Measurements from ENCODE around the gene TLR6.

Gene TLR6

GRCh38 chr4:38873290-38873944, 16.8 kb upstream of the TLR6 start:
- no peak overlapping the region for H3K27ac ChIP-seq (replicated peaks)
- H3K27me3 ChIP-seq (ENCODE audit: insufficient read depth, poor library complexity, severe bottlenecking): no peaks in the 10 kb centered on the region
- no peak for DNase-seq (ENCODE audit: low read depth in 1 of 2, low spot score in 1 of 2)
- TF ChIP-seq SPI1 (IDR thresholded peaks at IDR 0.05; ENCODE audit: borderline replicate concordance, low read depth) (no peak), GABPA (IDR thresholded peaks at IDR 0.05; ENCODE audit: low read depth) (no peak), POLR2AphosphoS5 (IDR thresholded peaks at IDR 0.05; ENCODE audit: low read depth) (no peak), REST (IDR thresholded peaks at IDR 0.05; ENCODE audit: insufficient replicate concordance, low read depth) (no peak), CTCF (IDR thresholded peaks at IDR 0.05; ENCODE audit: insufficient read depth, low read length) (no peak)
- no peak overlapping the region for H3K4me3 ChIP-seq (replicated peaks; ENCODE audit: insufficient read depth, low read length)

- DNase-seq (ENCODE audit: low read depth in 1 of 2, low spot score in 1 of 2): no peak
- H3K27ac ChIP-seq (replicated peaks): no peak overlapping the region
- no peak for TF ChIP-seq SPI1 (IDR thresholded peaks at IDR 0.05; ENCODE audit: borderline replicate concordance, low read depth)
- TF ChIP-seq GABPA (IDR thresholded peaks at IDR 0.05; ENCODE audit: low read depth): no peak
These were observed 16.0 kb upstream of the TLR6 start for GRCh38 chr4:38872620-38873019.

GRCh38 chr4:38871593-38871992, 15.0 kb upstream of the TLR6 start:
- DNase-seq (ENCODE audit: low read depth in 1 of 2, low spot score in 1 of 2): no peak
- TF ChIP-seq REST (IDR thresholded peaks at IDR 0.05; ENCODE audit: insufficient replicate concordance, low read depth): no peak
- TF ChIP-seq SPI1 (IDR thresholded peaks at IDR 0.05; ENCODE audit: borderline replicate concordance, low read depth): no peak
- TF ChIP-seq CTCF (IDR thresholded peaks at IDR 0.05; ENCODE audit: insufficient read depth, low read length): no peak
- no peak for TF ChIP-seq GABPA (IDR thresholded peaks at IDR 0.05; ENCODE audit: low read depth)
- TF ChIP-seq POLR2AphosphoS5 (IDR thresholded peaks at IDR 0.05; ENCODE audit: low read depth): no peak
- no peaks in the 10 kb centered on the region for H3K27me3 ChIP-seq (ENCODE audit: insufficient read depth, poor library complexity, severe bottlenecking)
- H3K4me3 ChIP-seq (replicated peaks; ENCODE audit: insufficient read depth, low read length): no peak overlapping the region
- H3K27ac ChIP-seq (replicated peaks): no peak overlapping the region

More at GRCh38 chr4:38872620-38873019, 16.0 kb upstream of the TLR6 start:
- Histone ChIP-seq H3K4me3 (replicated peaks; ENCODE audit: insufficient read depth, low read length) (no peak overlapping the region), H3K27me3 (ENCODE audit: insufficient read depth, poor library complexity, severe bottlenecking) (no peaks in the 10 kb centered on the region)

- no peaks in the 10 kb centered on the region for H3K27me3 ChIP-seq (ENCODE audit: insufficient read depth, poor library complexity, severe bottlenecking)
- no peak overlapping the region for H3K4me3 ChIP-seq (replicated peaks; ENCODE audit: insufficient read depth, low read length)
- no peak for TF ChIP-seq POLR2AphosphoS5 (IDR thresholded peaks at IDR 0.05; ENCODE audit: low read depth)
- TF ChIP-seq SPI1 (IDR thresholded peaks at IDR 0.05; ENCODE audit: borderline replicate concordance, low read depth): no peak
- TF ChIP-seq CTCF (IDR thresholded peaks at IDR 0.05; ENCODE audit: insufficient read depth, low read length): no peak
- TF ChIP-seq REST (IDR thresholded peaks at IDR 0.05; ENCODE audit: insufficient replicate concordance, low read depth): no peak
- TF ChIP-seq GABPA (IDR thresholded peaks at IDR 0.05; ENCODE audit: low read depth): no peak
- H3K27ac ChIP-seq (replicated peaks): no peak overlapping the region
- no peak for DNase-seq (ENCODE audit: low read depth in 1 of 2, low spot score in 1 of 2)
These were observed 13.6 kb upstream of the TLR6 start for GRCh38 chr4:38870098-38870808.

Measured in HL-60 (cell line).